22Rv1 (cell line): ENCODE results near the gene PAN2.
"Not testable (repeated sequence)": the region's sequence is repeated elsewhere in the genome, so short reads cannot be mapped to it uniquely, and the experiment has no call there.

Experiments
- H3K27ac ChIP-seq: fragments of 450-650 bp; 2 replicates; pipeline ENCODE4 v1.5.1; 2017
- ZFX ChIP-seq: fragments of 450-650 bp; IDR thresholded peaks from 2 replicates; pipeline ENCODE4 v1.6.1; 2017; ENCODE audit warnings: antibody characterized with exemption, borderline replicate concordance
- TF ChIP-seq, protein P1 (sequence below): fragments of 450-650 bp; IDR thresholded peaks from 2 replicates; pipeline ENCODE4 v1.5.1; 2017; ENCODE audit warnings: mild to moderate bottlenecking

Gene PAN2

DNA sequence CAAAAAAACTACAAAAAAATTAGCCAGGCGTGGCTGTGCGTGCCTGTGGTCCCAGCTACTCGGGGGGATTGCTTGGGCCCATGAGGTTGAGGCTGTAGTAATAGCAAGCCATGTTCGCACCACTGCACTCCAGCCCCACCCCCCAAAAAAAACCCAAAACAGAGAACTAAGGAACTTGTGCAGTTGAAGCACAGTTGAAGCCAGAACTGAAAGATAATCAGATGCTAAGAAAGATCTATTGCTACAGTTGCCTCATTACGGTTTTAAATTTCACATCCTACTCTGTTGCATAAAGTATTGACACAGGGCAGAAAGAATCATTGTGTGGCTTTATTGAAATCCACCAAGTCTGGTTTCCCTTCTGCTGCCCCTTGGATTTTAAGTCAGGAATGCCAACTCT, 37.5 kb downstream of the PAN2 start:
- TF ChIP-seq ZFX = no peak
- TF ChIP-seq, protein P1, sequence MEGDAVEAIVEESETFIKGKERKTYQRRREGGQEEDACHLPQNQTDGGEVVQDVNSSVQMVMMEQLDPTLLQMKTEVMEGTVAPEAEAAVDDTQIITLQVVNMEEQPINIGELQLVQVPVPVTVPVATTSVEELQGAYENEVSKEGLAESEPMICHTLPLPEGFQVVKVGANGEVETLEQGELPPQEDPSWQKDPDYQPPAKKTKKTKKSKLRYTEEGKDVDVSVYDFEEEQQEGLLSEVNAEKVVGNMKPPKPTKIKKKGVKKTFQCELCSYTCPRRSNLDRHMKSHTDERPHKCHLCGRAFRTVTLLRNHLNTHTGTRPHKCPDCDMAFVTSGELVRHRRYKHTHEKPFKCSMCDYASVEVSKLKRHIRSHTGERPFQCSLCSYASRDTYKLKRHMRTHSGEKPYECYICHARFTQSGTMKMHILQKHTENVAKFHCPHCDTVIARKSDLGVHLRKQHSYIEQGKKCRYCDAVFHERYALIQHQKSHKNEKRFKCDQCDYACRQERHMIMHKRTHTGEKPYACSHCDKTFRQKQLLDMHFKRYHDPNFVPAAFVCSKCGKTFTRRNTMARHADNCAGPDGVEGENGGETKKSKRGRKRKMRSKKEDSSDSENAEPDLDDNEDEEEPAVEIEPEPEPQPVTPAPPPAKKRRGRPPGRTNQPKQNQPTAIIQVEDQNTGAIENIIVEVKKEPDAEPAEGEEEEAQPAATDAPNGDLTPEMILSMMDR = no peak
- H3K27ac ChIP-seq = no peak overlapping the region

DNA sequence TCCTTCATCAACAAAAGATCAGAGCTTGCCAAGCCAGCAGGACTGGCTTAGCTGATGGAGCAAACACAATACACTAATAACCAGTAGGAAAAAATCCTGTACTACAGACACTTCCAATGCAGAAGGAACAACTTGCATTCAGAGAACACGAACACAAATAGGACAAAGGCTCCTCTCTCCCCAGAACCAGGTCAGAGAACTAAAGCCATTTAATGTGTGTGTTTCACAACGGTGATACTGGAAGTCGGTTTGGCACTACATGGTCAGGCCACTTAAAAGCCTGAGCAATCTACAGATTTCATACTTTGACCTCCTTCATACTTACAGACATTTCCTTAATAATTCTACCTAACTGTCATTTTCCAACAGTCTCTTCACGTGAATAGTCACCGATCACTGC, 40.0 kb downstream of the PAN2 start:
- no peak overlapping the region for H3K27ac ChIP-seq
- TF ChIP-seq, protein P1 = no peak
- TF ChIP-seq ZFX = no peak

DNA sequence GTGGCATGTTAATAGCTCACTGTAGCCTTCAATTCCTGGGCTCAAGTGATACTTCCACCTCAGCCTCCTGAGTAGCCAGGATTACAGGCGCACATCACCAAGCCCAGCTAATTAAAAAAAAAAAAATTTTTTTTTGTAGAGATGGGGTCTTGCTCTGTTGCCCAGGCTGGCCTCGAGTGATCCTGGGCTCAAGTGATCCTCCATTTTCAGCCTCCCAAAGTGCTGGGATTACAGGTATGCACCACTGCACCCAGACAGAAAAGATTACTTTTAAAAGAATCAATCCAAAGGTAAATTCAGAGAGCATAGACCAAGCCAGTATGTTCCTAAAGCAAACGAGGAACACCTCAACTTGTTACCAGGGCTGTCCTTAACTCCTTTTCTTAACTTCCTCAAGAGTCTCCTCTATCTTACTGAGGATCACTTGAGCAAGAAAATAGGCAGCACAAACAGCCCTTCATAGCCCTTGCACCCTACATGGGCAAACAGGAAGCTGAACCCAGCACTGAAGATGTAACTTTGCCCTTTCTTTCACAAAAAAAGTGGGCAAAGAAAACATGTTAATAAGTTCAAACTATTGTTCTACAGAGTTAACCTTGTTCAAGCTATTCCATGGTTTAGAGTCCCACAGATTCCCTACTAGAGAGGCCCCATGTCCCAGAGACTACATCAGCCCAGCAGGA, 45.0 kb downstream of the PAN2 start:
- no peak for TF ChIP-seq ZFX
- TF ChIP-seq, protein P1 = no peak
- 0 out of 2 replicates have a peak overlapping the region, but pooled peaks have one; percentile 0 for H3K27ac ChIP-seq

DNA sequence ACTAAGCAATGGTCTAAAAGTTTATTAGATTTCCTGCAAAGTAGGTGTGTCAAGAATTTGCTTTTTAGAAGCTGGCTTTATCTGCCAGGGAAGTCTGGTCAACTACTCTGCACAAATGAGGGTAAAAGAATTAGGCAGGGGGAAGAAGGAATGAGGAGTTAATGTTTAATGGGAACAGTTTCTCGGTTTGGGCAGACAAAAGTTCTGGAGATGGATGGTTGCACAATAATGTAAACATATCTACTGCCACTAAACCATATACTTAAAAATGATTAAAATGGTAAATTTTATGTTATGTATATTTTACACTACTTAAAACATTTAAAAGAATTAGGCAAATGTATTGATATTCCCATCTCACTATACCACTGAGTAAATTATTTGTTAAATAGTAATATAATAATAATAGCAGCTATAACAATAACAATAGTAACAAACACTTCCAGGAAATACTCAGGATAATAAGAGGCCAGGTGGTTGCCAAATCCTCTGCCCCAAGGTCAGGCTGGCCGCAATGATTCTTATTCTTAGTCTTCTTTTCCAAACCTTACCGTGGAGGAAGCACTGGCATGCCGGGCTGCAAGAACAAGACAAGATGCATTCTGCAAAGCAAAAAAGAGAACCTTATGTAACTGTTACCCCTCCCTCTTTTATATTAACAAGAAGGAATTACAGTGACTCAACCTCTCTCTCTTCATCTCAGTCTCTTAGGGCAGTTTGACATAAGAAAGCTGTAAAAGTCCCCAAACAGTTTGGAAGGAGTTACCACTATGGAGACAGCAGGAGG, 47.6 kb downstream of the PAN2 start:
- TF ChIP-seq ZFX = no peak
- TF ChIP-seq, protein P1 = no peak
- H3K27ac ChIP-seq = 0 out of 2 replicates have a peak overlapping the region, but pooled peaks have one; percentile 8

DNA sequence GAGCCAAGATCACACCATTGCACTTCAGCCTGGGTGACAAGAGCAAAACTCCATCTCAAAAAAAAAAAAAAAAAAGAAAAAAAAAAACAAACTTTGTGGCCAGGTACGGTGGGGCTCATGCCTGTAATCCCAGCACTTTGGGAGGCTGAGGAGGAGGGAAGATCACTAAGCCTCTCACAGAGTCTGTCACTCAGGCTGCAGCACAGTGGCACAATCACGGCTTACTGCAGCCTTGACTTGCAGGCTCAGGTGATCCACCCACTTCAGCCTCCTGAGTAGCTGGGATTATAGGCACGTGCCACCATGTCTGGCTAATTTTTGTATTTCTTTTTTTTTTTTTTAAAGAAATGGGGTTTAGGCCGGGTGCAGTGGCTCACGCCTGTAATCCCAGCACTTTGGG, 49.5 kb downstream of the PAN2 start:
- not testable (repeated sequence) for H3K27ac ChIP-seq

DNA sequence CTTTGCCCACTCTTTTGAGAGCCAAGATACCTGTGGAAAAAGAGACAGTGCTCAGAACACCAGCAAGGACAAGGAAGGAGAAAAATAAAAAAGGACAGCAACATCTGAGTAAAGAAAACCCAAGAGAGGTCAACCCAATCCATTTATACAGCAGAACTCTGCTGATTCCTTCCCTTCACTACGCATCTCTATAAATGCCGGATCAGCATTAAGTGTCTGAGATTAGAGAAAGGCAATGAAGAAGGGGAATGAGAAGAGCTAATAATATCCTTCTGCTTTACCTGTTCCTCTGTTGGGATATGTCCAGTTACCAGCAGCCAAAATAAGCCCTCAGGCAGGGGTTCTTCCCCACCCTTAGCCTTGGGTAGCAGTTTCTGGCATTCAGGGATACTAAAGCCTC, 51.2 kb downstream of the PAN2 start:
- no peak for TF ChIP-seq ZFX
- TF ChIP-seq, protein P1 = no peak
- no peak overlapping the region for H3K27ac ChIP-seq

DNA sequence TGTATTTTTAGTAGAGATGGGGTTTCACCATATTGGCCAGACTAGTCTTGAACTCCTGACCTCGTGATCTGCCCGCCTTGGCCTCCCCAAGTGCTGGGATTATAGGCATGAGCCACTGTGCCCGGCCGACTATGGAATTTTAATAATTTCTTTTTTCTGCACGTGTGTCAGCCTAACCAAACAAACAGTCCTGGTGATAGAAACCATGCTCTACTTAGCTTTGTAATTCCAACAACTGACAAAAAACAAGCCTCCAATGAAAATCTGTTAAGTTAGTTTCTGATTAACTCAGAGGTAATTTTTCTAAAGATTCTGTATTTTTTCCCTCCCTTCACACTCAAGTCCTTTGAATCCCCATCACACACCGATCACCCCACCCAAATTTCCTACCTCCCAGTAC, 51.8 kb downstream of the PAN2 start:
- TF ChIP-seq, protein P1 = no peak
- TF ChIP-seq ZFX = no peak
- no peak overlapping the region for H3K27ac ChIP-seq
